ENCODE measurements around the gene FUBP3.

The FUBP3 gene

GRCh38 chr9:130634801-130635200, 55.4 kb downstream of the FUBP3 start:
- no peak for DNase-seq

GRCh38 chr9:130635306-130635705, 55.9 kb downstream of the FUBP3 start:
- DNase-seq: no peak

- no peak for DNase-seq
These were observed 56.6 kb downstream of the FUBP3 start for GRCh38 chr9:130635721-130636647.

- no peak for DNase-seq
These were observed 57.3 kb downstream of the FUBP3 start for GRCh38 chr9:130636648-130637020.

- DNase-seq: no peak
These were observed 59.1 kb downstream of the FUBP3 start for GRCh38 chr9:130638284-130639123.

- no peak for DNase-seq
These were observed 59.9 kb downstream of the FUBP3 start for GRCh38 chr9:130639124-130639765.

GRCh38 chr9:130639866-130640555, 60.6 kb downstream of the FUBP3 start:
- no peak for DNase-seq

GRCh38 chr9:130640681-130641080, 61.3 kb downstream of the FUBP3 start:
- no peak for DNase-seq

- no peak for DNase-seq
These were observed 63.5 kb downstream of the FUBP3 start for GRCh38 chr9:130642926-130643325.

GRCh38 chr9:130651221-130651620, 71.8 kb downstream of the FUBP3 start:
- DNase-seq: no peak

GRCh38 chr9:130651752-130652151, 72.4 kb downstream of the FUBP3 start:
- DNase-seq: no peak

GRCh38 chr9:130654879-130655278, 75.5 kb downstream of the FUBP3 start:
- no peak for DNase-seq

GRCh38 chr9:130658893-130659698, 79.7 kb downstream of the FUBP3 start:
- DNase-seq: no peak

GRCh38 chr9:130659699-130660248, 80.4 kb downstream of the FUBP3 start:
- no peak for DNase-seq

GRCh38 chr9:130660326-130660682, 80.9 kb downstream of the FUBP3 start:
- DNase-seq: no peak

GRCh38 chr9:130660683-130661450, 81.5 kb downstream of the FUBP3 start:
- no peak for DNase-seq

- no peak for DNase-seq
These were observed 82.2 kb downstream of the FUBP3 start for GRCh38 chr9:130661451-130662098.

GRCh38 chr9:130662099-130662969, 83.0 kb downstream of the FUBP3 start:
- DNase-seq: no peak

- DNase-seq: no peak
These were observed 83.5 kb downstream of the FUBP3 start for GRCh38 chr9:130662970-130663257.
